Natural killer cell treated with Interleukin-12 subunit alpha and Interleukin-12 subunit beta and Interleukin-15 and Interleukin-18, amount 100 ng/mL, for 72 hours (primary cell): ENCODE measurements around the gene GJB3. TPM values are rescaled to one million over a fixed set of nuclear protein-coding genes. Genes with fewer than 3 reads are reported as not detected.

Experiments used
- ATAC-seq, 2 donors: fragments of 150-1000 bp; cut with Tn5 transposase in 1 of 2; sonication (Bioruptor Pico), chemical (Tn5 transposase) in 1 of 2; 2 replicates each; pipeline ENCODE4 v1.10.0; 2021
- DNase-seq: peaks from one replicate; pipeline ENCODE4 v3.0.0; 2022; ENCODE audit warnings: low spot score
- H3K27ac Mint-ChIP-seq, 2 donors: 1 replicate in 1 of 2; 2 replicates in 1 of 2; pipeline ENCODE4 v1.8.0; 2022; ENCODE audit warnings: mixed read lengths in 2 of 2, mild to moderate bottlenecking in 1 of 2, moderate library complexity in 1 of 2
- H3K27me3 Mint-ChIP-seq, 2 donors: 1 replicate in 1 of 2; 2 replicates in 1 of 2; pipeline ENCODE4 v1.8.0; 2022; ENCODE audit warnings: mixed read lengths in 2 of 2
- H3K36me3 Mint-ChIP-seq: one replicate; pipeline ENCODE4 v1.8.0; 2022; ENCODE audit warnings: mixed read lengths
- H3K4me1 Mint-ChIP-seq, 2 donors: 1 replicate in 1 of 2; 2 replicates in 1 of 2; pipeline ENCODE4 v1.8.0; 2022; ENCODE audit warnings: low read depth in 2 of 2, mixed read lengths in 2 of 2, mild to moderate bottlenecking in 1 of 2
- H3K4me3 Mint-ChIP-seq: one replicate; pipeline ENCODE4 v1.8.0; 2022; ENCODE audit warnings: mixed read lengths
- H3K9me3 Mint-ChIP-seq: 2 replicates; pipeline ENCODE4 v1.8.0; 2022; ENCODE audit warnings: mixed read lengths
- total RNA-seq, 2 donors: library from RNA; stranded (reverse); gene quantifications; one replicate each; pipeline ENCODE4 v1.2.3, GENCODE V29; 2022

GJB3 gene
- total RNA-seq, 2 donors from 2014 or later: not detected

- H3K4me1 Mint-ChIP-seq: peaks cover 6 to 18% of the 10 kb centered on the region in 2 donors
- ATAC-seq (no peak), DNase-seq (no peak)
- no peaks in the 10 kb centered on the region for H3K9me3 Mint-ChIP-seq
- H3K27me3 Mint-ChIP-seq: peaks cover 23 to 32% of the 10 kb centered on the region in 2 donors
- H3K27ac Mint-ChIP-seq: no peak overlapping the region
- H3K36me3 Mint-ChIP-seq: no peaks in the 10 kb centered on the region
- no peak overlapping the region for H3K4me3 Mint-ChIP-seq
Measured at GRCh38 chr1:34785231-34785874, 4.3 kb downstream of the GJB3 start.

DNA sequence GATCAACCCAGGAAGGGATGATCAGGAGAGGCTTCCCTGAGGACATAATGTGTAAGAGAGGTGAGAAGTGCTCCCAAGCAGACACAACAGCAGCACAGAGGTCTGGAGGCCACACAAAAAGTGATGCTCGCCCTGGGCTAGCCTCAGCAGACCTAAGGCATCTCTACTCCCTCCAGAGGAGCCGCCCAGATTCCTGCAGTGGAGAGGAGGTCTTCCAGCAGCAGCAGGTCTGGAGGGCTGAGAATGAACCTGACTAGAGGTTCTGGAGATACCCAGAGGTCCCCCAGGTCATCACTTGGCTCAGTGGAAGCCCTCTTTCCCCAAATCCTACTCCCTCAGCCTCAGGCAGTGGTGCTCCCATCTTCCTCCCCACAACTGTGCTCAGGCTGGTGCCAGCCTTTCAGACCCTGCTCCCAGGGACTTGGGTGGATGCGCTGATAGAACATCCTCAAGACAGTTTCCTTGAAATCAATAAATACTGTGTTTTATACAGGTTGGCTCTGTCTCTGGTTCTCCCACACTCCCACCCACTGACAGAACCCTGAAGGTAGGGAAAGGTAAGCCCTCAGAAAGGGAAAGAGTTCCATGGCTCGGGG lies 5.0 kb downstream of the GJB3 start:
- peaks cover 6 to 23% of the 10 kb centered on the region in 2 donors for H3K4me1 Mint-ChIP-seq
- no peak overlapping the region for H3K4me3 Mint-ChIP-seq
- ATAC-seq (no peak), DNase-seq (no peak)
- no peaks in the 10 kb centered on the region for H3K9me3 Mint-ChIP-seq
- peaks cover 23 to 36% of the 10 kb centered on the region in 2 donors for H3K27me3 Mint-ChIP-seq
- H3K27ac Mint-ChIP-seq: no peak overlapping the region
- H3K36me3 Mint-ChIP-seq: no peaks in the 10 kb centered on the region

GRCh38 chr1:34786521-34787325 lies 5.7 kb downstream of the GJB3 start:
- Mint-ChIP-seq H3K9me3 (no peaks in the 10 kb centered on the region), H3K4me3 (no peak overlapping the region), H3K4me1 (peaks cover 6 to 23% of the 10 kb centered on the region in 2 donors), H3K36me3 (no peaks in the 10 kb centered on the region), H3K27me3 (peaks cover 24 to 39% of the 10 kb centered on the region in 2 donors), H3K27ac (no peak overlapping the region)
- peak; percentile 72 to 76 for ATAC-seq
- DNase-seq: peak; percentile 68

DNA sequence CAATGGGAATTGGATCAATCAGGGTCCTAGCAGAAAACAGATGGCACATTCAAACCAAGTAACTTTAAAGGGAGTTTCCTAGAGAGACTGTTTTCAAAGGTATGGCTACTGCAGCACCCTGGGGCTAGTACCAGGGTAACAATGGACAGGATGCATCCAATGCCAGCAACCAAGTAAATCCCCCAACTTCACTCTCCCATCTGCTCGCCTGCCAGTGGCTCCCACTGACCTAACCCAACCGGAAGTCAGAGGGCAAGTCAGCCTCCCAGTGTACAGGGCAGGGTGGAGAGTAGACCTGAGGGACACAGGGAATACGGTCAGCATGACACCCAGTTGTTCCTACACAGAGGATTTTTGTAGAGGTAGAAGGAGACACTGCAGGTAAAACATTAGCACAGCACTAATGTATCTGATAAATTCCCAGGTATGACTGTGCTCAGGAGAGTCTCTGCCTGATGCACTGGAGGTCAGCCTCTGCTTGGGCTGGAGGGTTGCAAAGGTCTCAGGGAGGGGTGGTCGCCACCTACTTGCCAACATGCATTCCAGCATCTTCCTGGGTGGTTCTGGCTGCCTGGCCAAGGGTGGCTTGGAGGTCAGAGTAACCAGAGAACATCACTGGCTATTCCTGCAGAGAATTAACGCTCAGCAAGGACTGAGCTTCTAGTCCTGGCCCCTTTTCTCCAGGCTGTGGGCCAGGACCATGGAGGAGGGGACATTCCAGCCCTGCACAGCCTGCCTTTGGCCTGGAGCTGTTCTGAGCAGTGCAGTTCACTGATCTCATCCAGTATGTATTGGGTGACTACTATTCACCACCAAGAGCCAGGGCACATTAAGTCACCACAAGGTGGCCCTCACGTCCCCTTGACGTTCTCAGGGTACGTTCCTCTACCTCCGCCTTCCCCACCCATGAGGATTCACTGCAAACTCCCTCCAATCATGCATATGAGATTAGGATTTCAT lies 6.7 kb downstream of the GJB3 start:
- no peaks in the 10 kb centered on the region for H3K36me3 Mint-ChIP-seq
- ATAC-seq: no peak
- H3K9me3 Mint-ChIP-seq: no peaks in the 10 kb centered on the region
- H3K4me1 Mint-ChIP-seq: peaks cover 6 to 26% of the 10 kb centered on the region in 2 donors
- peaks cover 31 to 37% of the 10 kb centered on the region in 2 donors for H3K27me3 Mint-ChIP-seq
- DNase-seq: no peak
- H3K4me3 Mint-ChIP-seq: no peak overlapping the region
- no peak overlapping the region for H3K27ac Mint-ChIP-seq

GRCh38 chr1:34790985-34791384 lies 10.0 kb downstream of the GJB3 start:
- peak overlapping the region in 1 of 2 donors; percentile 40 for H3K27ac Mint-ChIP-seq
- H3K36me3 Mint-ChIP-seq: no peaks in the 10 kb centered on the region
- H3K9me3 Mint-ChIP-seq: no peaks in the 10 kb centered on the region
- ATAC-seq: no peak
- DNase-seq: no peak
- H3K4me3 Mint-ChIP-seq: no peak overlapping the region
- peaks cover 17 to 22% of the 10 kb centered on the region in 2 donors for H3K27me3 Mint-ChIP-seq
- H3K4me1 Mint-ChIP-seq: peaks cover 6 to 28% of the 10 kb centered on the region in 2 donors

DNA sequence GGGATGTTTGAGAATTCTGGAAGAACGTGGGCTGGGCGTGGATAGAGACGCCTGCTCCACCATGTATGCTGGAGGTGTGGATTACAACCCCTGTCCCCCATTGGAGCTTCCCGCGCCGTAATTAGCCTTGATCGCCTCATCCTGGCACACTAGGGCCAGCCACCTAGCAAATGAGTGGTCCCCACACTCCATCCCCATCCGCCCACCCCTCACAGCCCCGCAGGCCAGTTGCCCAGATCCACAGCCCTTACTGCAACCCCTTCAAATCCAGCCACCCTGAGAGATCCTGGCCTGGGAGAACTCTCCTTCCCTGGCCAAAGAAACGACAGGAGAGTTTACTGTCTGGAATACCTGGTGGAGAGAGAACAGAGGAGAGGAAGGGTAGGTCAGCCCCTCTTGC lies 11.4 kb downstream of the GJB3 start:
- no peaks in the 10 kb centered on the region for H3K9me3 Mint-ChIP-seq
- H3K4me1 Mint-ChIP-seq: peaks cover 0 to 28% of the 10 kb centered on the region in 2 donors
- no peak for ATAC-seq
- peak overlapping the region; percentile 56 for H3K4me3 Mint-ChIP-seq
- H3K27me3 Mint-ChIP-seq: peaks cover 9 to 17% of the 10 kb centered on the region in 2 donors
- peak overlapping the region in 1 of 2 donors; percentile 27 for H3K27ac Mint-ChIP-seq
- H3K36me3 Mint-ChIP-seq: no peaks in the 10 kb centered on the region
- DNase-seq: no peak

- ATAC-seq: peak in 1 of 2 donors; percentile 51
- Mint-ChIP-seq H3K9me3 (no peaks in the 10 kb centered on the region), H3K27ac (peak within 1 kb of the TSS in 1 of 2 donors; percentile 27), H3K4me3 (peak within 1 kb of the TSS; percentile 56), H3K27me3 (peaks cover 9 to 17% of the 10 kb centered on the region in 2 donors), H3K4me1 (peaks cover 0 to 28% of the 10 kb centered on the region in 2 donors), H3K36me3 (no peaks in the 10 kb centered on the region)
- no peak for DNase-seq
Measured at GRCh38 chr1:34792868-34793727, 12.1 kb downstream of the GJB3 start, which contains the start of gene GJA4. GJA4 (plus strand) TSS chr1:34792999; CDS start chr1:34794214, 1,215 bp downstream.

DNA sequence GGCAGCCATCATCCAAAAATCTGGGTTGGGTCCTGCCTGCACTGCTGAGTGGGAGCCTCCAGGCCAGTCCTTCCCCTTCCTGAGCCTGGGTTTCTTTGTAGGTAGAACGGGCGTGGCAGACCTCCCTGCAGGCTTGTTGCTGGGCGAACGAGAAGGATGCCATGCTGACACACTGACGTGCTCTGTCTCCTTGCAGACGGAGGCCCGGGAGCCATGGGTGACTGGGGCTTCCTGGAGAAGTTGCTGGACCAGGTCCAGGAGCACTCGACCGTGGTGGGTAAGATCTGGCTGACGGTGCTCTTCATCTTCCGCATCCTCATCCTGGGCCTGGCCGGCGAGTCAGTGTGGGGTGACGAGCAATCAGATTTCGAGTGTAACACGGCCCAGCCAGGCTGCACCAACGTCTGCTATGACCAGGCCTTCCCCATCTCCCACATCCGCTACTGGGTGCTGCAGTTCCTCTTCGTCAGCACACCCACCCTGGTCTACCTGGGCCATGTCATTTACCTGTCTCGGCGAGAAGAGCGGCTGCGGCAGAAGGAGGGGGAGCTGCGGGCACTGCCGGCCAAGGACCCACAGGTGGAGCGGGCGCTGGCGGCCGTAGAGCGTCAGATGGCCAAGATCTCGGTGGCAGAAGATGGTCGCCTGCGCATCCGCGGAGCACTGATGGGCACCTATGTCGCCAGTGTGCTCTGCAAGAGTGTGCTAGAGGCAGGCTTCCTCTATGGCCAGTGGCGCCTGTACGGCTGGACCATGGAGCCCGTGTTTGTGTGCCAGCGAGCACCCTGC lies 13.2 kb downstream of the GJB3 start:
- no peaks in the 10 kb centered on the region for H3K36me3 Mint-ChIP-seq
- H3K4me1 Mint-ChIP-seq: peaks cover 0 to 26% of the 10 kb centered on the region in 2 donors
- no peaks in the 10 kb centered on the region for H3K9me3 Mint-ChIP-seq
- ATAC-seq: no peak
- DNase-seq: no peak
- peaks cover 9 to 16% of the 10 kb centered on the region in 2 donors for H3K27me3 Mint-ChIP-seq
- no peak overlapping the region for H3K4me3 Mint-ChIP-seq
- no peak overlapping the region for H3K27ac Mint-ChIP-seq

GRCh38 chr1:34794790-34795180 lies 13.8 kb downstream of the GJB3 start:
- H3K36me3 Mint-ChIP-seq: no peaks in the 10 kb centered on the region
- ATAC-seq (no peak), DNase-seq (no peak)
- H3K4me3 Mint-ChIP-seq: no peak overlapping the region
- H3K4me1 Mint-ChIP-seq: peaks cover 0 to 25% of the 10 kb centered on the region in 2 donors
- H3K27ac Mint-ChIP-seq: no peak overlapping the region
- H3K27me3 Mint-ChIP-seq: peaks cover 9 to 14% of the 10 kb centered on the region in 2 donors
- no peaks in the 10 kb centered on the region for H3K9me3 Mint-ChIP-seq

- no peaks in the 10 kb centered on the region for H3K9me3 Mint-ChIP-seq
Measured at GRCh38 chr1:34795916-34796315, 14.9 kb downstream of the GJB3 start.

DNA sequence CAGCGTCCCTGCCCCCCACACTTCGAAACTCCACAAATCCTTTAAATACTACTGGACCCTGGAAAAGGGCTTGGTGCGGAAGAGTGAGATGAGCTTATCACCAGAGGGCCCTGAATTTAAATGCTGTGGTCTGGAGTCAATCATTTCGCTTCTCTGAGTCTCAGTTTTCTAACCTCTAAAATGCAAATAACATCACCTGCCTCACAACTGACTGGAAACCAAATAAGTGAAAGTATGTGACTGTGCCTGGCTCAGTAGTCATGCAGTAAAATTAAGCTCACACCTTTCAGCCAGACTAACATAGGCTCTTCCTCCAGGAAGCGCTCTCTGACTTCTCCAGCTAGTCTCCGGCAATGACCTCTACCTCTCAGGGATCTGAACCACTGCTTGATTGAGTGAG lies 16.0 kb downstream of the GJB3 start:
- DNase-seq (no peak), ATAC-seq (no peak)
- Mint-ChIP-seq H3K9me3 (no peaks in the 10 kb centered on the region), H3K27ac (peak overlapping the region in 1 of 2 donors; percentile 78), H3K4me1 (peaks cover 10 to 26% of the 10 kb centered on the region in 2 donors), H3K36me3 (no peaks in the 10 kb centered on the region), H3K4me3 (no peak overlapping the region), H3K27me3 (peaks cover under 1 to 5% of the 10 kb centered on the region in 2 donors)

More at GRCh38 chr1:34795916-34796315, 14.9 kb downstream of the GJB3 start:
- DNase-seq (no peak), ATAC-seq (no peak)
- H3K27me3 Mint-ChIP-seq: peaks cover 7 to 9% of the 10 kb centered on the region in 2 donors
- no peaks in the 10 kb centered on the region for H3K36me3 Mint-ChIP-seq
- H3K27ac Mint-ChIP-seq: no peak overlapping the region
- no peak overlapping the region for H3K4me3 Mint-ChIP-seq
- peaks cover 8 to 25% of the 10 kb centered on the region in 2 donors for H3K4me1 Mint-ChIP-seq

DNA sequence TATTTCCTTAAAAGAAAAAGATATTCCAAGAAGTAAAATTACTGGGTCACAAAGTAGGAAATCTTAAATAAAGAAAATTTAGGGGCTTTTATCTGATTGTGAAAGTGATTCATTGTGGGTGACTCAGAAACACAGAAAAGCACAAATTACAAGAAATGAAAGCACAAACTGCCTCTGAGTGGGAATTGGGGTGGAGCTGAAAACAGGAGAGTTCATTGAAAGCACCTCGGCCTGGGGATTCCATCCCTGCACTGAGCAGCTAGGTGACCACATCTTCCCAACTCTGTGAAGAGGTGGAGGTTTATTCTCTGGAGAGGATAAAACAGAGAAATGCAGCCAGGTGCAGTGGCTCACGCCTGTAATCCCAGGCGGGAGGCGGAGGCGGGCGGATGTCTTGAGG lies 19.2 kb downstream of the GJB3 start:
- peak; percentile 70 to 85 for ATAC-seq
- Mint-ChIP-seq H3K4me3 (peak overlapping the region; percentile 66), H3K27ac (peak overlapping the region; percentile 65 to 91), H3K9me3 (no peaks in the 10 kb centered on the region), H3K4me1 (peaks cover 10 to 20% of the 10 kb centered on the region in 2 donors), H3K27me3 (no peaks in the 10 kb centered on the region), H3K36me3 (peaks cover 6% of the 10 kb centered on the region)
- no peak for DNase-seq
